Activated T-cell treated with anti-CD3 and anti-CD28 coated beads for 1 hour (primary cell): ENCODE data around the gene ZNF486.
"Not testable (repeated sequence)": the region's sequence is repeated elsewhere in the genome, so short reads cannot be mapped to it uniquely, and the experiment has no call there.

ENCODE experiments used
- DNase-seq: peaks from one replicate; pipeline ENCODE4 v3.0.0-alpha.2; 2020; ENCODE audit warnings: low read depth

Gene ZNF486

GRCh38 chr19:20233105-20233504 is 66.1 kb downstream of the ZNF486 start:
- no peak for DNase-seq

DNA sequence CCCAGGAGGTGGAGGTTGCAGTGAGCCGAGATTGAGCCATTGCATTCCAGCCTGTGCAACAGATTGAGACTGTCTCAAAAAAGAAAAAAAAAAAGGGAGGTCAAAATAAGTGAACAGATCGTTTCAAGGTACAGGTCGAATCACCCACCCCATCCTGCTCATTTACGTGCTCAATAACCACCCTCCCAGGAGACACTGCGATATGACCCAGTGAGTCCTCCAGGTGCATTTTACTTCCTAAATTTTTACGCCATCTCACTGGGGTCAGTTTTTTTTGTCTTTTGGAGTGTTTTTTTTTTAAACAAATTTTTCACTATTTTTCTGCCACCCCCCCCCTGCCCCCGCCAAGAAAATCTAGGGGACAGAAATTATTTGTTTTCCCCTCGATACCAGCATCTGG is 68.1 kb downstream of the ZNF486 start:
- no peak for DNase-seq

GRCh38 chr19:20237773-20238623 is 71.0 kb downstream of the ZNF486 start:
- peak; percentile 78 for DNase-seq

DNA sequence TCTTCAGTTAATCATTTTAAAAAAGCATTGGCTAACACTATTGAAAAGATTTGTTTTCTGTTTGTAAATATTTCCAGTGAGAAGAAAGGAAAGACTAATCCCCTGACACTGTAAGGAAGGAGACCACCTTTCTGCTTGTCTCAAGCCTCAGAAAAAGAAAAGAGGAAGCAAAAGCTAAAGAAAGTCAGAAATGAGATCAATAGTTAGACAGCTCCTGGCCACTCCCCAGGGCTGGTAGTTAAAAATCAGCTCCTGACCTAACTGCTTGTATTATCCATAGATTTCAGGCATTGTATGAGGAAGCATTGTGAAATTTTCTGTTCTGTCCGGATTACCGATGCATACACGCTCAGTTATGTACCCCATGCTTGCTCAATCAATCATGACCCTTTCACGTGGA is 76.6 kb downstream of the ZNF486 start:
- DNase-seq, result no peak

DNA sequence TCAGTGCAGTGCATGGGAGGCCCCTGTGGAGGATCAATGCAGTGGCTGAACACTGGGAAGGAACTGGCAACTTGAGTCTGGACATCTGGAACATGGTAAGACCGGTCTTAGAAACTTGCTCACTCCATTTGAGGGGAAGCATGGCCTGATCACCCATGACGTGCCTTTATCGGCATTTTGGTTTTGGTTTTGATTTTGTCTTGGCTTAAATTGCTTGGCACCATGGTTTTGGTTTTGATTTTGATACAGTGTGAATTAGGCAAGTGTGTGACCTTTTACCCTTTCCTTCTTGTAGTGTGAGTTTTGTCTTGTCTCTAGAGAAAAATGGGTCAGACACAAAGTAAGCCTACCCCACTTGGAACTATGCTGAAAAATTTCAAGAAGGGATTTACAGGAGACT is 77.3 kb downstream of the ZNF486 start:
- DNase-seq, result no peak

DNA sequence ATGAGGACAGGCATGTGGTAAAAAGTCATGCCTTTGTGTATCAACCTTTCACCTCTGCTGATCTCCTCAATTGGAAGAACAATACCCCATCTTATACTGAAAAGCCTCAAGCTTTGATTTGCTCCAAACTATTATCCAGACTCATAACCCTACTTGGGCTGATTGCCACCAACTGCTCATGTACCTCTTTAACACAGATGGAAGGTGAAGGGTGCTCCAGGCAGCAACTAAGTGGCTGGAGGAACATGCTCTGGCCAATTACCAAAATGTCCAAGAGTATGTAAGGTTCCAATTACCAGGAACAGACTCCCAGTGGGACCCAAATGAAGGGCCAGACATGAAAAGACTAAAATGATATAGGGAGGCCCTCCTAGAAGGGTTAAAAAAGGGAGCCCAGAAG is 78.3 kb downstream of the ZNF486 start:
- no peak for DNase-seq

DNA sequence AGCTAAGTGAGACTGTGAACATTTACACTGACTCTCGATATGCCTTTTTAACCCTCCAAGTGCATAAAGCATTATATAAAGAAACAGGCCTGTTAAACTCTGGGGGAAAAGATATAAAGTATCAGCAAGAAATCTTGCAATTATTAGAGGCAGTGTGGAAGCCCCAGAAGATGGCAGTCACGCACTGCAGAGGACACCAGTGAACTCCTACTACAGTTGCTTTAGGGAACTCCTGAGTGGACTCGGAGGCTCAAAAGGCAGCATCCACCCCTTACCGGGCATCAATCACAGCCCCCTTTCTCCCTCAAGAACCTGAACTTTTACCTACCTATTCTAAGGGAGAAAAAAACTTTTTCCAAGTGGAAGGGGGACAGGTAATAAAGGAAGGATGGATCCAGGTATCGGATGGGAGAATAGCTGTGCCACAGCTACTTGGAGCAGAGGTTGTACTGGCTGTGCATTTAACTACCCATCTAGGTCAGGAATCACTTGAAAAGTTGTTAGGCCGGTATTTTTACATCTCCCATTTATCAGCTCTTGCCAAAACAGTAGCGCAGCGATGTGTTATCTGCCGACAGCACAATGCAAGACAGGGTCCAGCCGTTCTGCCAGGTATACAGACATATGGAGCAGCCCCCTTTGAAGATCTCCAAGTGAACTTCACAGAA is 80.1 kb downstream of the ZNF486 start:
- DNase-seq, result peak; percentile 16

DNA sequence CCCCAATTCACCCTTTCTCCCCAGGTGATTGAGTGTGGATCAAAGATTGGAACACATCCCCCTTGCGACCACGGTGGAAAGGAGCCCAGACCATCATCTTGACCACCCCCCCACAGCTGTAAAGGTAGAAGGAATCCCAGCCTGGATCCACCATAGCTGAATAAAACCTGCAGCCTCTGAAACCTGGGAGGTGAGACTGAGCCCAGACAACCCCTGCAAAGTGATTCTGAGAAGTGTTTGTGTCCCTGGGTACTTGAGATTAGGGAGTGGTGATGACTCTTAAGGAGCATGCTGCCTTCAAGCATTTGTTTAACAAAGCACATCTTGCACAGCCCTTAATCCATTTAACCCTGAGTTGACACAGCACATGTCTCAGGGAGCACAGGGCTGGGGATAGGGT is 81.2 kb downstream of the ZNF486 start:
- DNase-seq, result not testable (repeated sequence)
